Hematopoietic multipotent progenitor cell treated with erythropoietin and hydrocortisone succinate and interleukin-3 and kit ligand, for 6 days (in vitro differentiated cells): Measurements from ENCODE around the gene IL2RA.
"Not testable (repeated sequence)": the region's sequence is repeated elsewhere in the genome, so short reads cannot be mapped to it uniquely, and the experiment has no call there.

ENCODE experiments used
- DNase-seq: peaks from one replicate; pipeline ENCODE4 v3.0.0-alpha.2; 2015

Gene IL2RA

GRCh38 chr10:6011558-6011957 lies 50.6 kb downstream of the IL2RA start:
- DNase-seq = no peak

GRCh38 chr10:6010569-6010968 lies 51.6 kb downstream of the IL2RA start:
- no peak for DNase-seq

- no peak for DNase-seq
Measured at GRCh38 chr10:6009961-6010360, 52.2 kb downstream of the IL2RA start.

- DNase-seq = peak; percentile 38
Measured at GRCh38 chr10:6009150-6009549, 53.0 kb downstream of the IL2RA start.

- no peak for DNase-seq
Measured at GRCh38 chr10:6008497-6009142, 53.5 kb downstream of the IL2RA start.

GRCh38 chr10:6006991-6007390 lies 55.2 kb downstream of the IL2RA start:
- DNase-seq = no peak

GRCh38 chr10:6006546-6006945 lies 55.6 kb downstream of the IL2RA start:
- peak; percentile 44 for DNase-seq

- DNase-seq = peak; percentile 86
Measured at GRCh38 chr10:6005856-6006395, 56.2 kb downstream of the IL2RA start.

GRCh38 chr10:6005161-6005804 lies 56.9 kb downstream of the IL2RA start:
- not testable (repeated sequence) for DNase-seq

GRCh38 chr10:6002809-6003510 lies 59.2 kb downstream of the IL2RA start:
- peak; percentile 65 for DNase-seq

GRCh38 chr10:5999440-6000165 lies 62.6 kb downstream of the IL2RA start:
- no peak for DNase-seq

GRCh38 chr10:5996696-5997095 lies 65.5 kb downstream of the IL2RA start:
- no peak for DNase-seq

GRCh38 chr10:5992398-5992797 lies 69.8 kb downstream of the IL2RA start:
- no peak for DNase-seq

- no peak for DNase-seq
Measured at GRCh38 chr10:5991708-5992107, 70.5 kb downstream of the IL2RA start.

GRCh38 chr10:5989756-5990155 lies 72.4 kb downstream of the IL2RA start:
- DNase-seq = no peak

- no peak for DNase-seq
Measured at GRCh38 chr10:5988336-5988920, 73.7 kb downstream of the IL2RA start.

- DNase-seq = peak; percentile 93
Measured at GRCh38 chr10:5987747-5988146, 74.4 kb downstream of the IL2RA start.

- DNase-seq = no peak
Measured at GRCh38 chr10:5985029-5985428, 77.1 kb downstream of the IL2RA start.

- no peak for DNase-seq
Measured at GRCh38 chr10:5983774-5984173, 78.4 kb downstream of the IL2RA start.

GRCh38 chr10:5981529-5981928 lies 80.6 kb downstream of the IL2RA start:
- DNase-seq = peak; percentile 77

- DNase-seq = no peak
Measured at GRCh38 chr10:5978230-5978489, 84.0 kb downstream of the IL2RA start.

GRCh38 chr10:5977471-5978229 lies 84.5 kb downstream of the IL2RA start, which contains the start of gene IL15RA:
Gene IL15RA, minus strand, starts transcription at chr10:5977543. Its CDS starts 51 bp downstream, at chr10:5977492.
- peak; percentile 90 for DNase-seq
